HG03139 (cell line): ENCODE measurements around the gene ZBTB43.

ENCODE experiments used
- ATAC-seq: cut with Tn5 transposase; IDR thresholded peaks from one replicate; pipeline ENCODE4 v1.9.1; 2021; ENCODE audit not compliant: unreplicated experiment

The ZBTB43 gene

DNA sequence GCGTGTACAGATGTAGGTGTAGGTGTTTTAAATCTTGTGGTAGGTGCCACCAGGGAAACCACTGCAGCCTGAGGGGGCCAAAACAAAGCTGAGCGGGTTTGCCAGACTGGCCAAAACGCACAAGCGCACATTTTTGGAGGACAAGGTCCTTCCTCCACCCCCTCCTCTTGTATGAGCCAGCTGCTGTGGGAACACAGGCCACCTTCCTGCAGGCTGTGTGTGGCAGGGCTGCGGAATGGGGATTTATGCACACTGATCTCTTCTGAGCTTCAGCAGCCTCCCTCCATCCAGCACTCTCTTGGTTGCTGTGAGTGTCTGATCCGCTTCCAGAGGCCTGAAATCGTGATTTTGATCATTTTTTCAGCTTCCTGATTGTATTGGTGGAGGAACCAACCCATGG is 22.4 kb downstream of the ZBTB43 start:
- ATAC-seq = no peak

DNA sequence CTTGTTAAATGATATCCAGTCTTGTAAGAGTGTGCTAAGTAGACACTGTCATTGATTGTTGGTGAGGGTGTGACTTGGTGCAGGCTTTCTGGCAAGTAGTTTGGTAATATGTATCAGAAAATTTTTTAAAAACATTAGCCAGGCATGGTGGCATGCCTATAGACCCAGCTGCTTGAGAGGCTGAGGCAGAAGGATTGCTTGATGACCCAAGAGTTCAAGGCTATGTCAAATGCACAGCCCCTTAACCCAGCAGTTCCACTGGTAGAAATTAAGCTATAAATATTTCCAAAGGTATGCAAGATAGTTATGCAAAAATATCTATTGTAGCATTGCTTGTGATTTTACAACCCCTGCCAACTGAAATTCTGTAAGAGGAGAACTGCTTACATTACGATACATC is 24.2 kb downstream of the ZBTB43 start:
- ATAC-seq = no peak

- ATAC-seq = no peak
Measured at GRCh38 chr9:126830827-126831226, 26.0 kb downstream of the ZBTB43 start.

- ATAC-seq = no peak
Measured at GRCh38 chr9:126832440-126832839, 27.6 kb downstream of the ZBTB43 start.

DNA sequence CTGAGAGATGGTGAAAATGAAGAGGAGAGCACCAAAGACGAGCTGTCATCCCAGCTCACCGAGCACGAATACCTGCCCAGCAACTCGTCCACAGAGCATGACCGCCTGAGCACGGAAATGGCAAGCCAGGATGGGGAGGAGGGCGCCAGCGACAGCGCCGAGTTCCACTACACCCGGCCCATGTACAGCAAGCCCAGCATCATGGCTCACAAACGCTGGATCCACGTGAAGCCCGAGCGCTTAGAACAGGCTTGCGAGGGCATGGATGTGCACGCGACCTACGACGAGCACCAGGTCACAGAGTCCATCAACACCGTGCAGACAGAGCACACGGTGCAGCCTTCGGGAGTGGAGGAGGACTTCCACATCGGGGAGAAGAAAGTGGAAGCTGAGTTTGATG is 28.2 kb downstream of the ZBTB43 start:
- no peak for ATAC-seq

DNA sequence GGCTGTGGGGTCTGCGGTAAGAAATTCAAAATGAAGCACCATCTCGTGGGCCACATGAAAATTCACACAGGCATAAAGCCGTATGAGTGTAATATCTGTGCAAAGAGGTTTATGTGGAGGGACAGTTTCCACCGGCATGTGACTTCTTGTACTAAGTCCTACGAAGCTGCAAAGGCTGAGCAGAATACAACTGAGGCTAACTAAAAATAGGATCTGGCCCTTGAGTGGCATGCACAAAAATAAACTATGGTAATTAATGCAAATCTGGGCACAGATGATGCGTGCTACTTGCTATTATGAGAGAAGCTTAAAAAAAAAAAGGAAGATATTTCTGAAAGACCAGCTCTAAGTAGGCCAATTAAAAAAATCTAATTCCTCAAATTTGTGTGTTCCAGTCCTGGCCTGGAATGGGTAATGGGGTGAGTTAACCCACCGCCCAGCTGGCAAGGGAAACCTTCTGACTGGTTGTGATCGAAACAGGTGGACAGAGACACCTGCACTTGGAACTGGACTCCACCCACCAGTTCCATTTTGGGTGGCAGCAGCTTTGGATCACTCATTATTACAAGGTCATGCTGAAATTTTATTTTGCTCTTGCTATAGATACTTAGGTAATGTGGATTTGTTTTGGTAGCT is 29.0 kb downstream of the ZBTB43 start:
- ATAC-seq = no peak

- ATAC-seq = no peak
Measured at GRCh38 chr9:126834672-126835071, 29.8 kb downstream of the ZBTB43 start.

GRCh38 chr9:126836216-126836615 is 31.4 kb downstream of the ZBTB43 start:
- no peak for ATAC-seq

DNA sequence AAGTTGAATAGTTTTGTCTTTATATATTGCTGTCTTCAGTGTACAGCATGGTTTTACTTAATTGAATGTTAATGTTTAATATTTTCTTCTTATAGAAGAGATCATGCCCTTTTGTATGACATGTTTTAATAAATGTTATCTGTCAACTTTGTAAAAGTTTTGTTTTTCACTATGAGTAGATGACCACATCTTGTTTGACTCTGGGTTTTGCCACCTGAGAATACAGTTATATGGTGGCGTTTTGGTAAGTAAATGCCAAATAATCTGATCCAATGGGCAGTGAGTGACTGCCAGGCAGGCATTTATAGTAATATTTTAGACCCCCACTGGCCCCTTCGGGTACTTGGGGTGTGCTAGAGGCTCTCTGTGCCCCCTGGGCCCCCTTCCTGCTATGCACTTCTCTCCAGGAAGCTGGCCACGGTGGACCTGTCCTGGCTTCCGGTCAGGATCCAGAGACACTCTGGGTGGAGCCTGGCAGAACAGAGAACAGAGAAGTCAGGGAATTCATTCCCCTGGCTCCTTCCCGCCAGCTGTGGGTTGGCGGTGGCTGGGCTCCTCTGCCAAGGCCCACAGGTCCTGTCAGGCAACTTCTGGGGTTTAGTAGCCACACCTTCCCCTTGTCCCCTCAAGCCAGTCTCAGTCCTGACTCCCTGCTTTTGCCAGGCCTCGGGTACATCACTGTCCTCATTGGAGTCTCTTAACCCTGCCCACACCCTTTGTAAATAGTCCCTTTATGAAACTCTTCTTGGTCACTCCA is 33.4 kb downstream of the ZBTB43 start:
- ATAC-seq = no peak

- no peak for ATAC-seq
Measured at GRCh38 chr9:126838895-126839294, 34.1 kb downstream of the ZBTB43 start.

- no peak for ATAC-seq
Measured at GRCh38 chr9:126839301-126839700, 34.5 kb downstream of the ZBTB43 start.

DNA sequence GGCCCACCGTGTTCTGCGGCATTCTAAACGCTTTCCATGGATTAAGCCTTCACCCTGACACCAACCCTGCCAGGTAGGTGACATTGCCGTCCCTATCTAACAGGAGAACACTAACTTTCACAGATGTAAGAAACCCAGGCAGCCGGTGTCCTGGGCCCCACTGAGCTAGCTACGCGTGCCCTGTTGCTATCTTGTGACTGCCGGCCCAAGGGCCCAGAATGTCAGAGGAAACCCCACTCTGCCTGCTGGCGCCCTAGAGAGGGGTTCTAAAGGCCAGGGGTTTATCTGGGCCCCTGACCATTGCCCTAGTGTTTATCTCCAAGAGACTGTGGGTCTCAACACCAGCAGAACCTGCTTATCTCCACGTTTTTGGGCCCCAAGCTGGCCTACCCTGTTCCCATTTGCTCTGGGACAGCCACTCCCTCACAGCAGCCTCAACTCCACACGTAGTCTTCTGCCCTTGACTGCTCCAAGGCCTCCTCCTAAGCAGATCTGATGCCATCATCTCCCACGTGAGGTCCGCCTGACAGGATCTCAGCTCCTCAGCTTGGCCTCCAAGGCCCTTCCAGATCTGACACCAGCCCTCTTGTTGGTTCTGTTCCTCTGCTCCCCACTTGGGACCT is 37.5 kb downstream of the ZBTB43 start:
- ATAC-seq = no peak

- ATAC-seq = no peak
Measured at GRCh38 chr9:126842977-126843799, 38.3 kb downstream of the ZBTB43 start.

DNA sequence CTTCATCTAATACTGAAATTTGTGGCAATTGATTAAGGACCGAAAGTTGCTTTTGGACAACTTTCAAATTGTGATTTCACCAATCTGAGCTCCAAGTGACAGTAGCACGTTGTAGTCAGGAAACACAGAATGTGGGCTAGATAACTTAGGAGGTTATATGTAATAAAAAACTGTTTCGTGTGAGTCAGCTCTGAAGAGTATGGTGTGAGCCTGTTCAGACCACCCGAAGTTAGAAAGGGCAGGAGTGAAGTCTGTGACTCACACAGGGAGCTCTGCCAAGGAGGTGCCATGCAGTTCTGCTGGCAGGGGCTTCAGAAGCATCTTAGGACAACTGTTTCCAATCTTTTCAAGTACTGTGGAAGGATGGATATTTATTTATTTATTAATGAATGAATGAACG is 39.2 kb downstream of the ZBTB43 start:
- no peak for ATAC-seq

- no peak for ATAC-seq
Measured at GRCh38 chr9:126847051-126847450, 42.2 kb downstream of the ZBTB43 start.

DNA sequence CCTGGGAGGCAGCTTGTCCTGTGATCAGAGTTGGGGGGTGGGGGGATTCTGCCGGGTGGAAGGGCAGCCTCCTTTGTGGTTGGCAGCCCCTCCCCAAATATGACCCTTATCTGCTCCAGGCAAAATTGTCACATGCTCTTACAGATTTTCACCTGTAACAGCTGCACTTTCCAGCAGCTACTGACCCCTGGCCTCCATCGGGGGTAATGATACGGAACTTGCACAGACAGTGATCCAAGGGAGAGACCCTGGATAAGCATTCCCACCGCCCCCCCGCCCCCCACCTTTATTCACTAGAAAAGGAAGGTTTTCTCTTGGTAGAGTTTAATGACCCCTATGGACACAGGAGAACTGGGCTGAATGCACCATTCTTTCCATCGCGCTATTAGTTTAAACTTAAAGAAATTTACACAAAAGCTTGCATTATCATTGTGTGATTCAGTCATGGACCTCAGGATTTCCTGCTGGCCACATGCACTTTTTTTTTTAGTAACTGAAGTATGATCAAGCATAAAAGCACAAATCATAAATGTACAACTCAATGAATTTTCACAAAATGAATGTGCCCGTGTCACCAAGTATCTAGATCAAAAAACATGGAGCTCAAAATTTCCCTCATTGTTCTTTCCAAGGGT is 44.9 kb downstream of the ZBTB43 start:
- ATAC-seq = no peak

- no peak for ATAC-seq
Measured at GRCh38 chr9:126851286-126851880, 46.5 kb downstream of the ZBTB43 start.

- ATAC-seq = no peak
Measured at GRCh38 chr9:126852086-126852688, 47.3 kb downstream of the ZBTB43 start.

DNA sequence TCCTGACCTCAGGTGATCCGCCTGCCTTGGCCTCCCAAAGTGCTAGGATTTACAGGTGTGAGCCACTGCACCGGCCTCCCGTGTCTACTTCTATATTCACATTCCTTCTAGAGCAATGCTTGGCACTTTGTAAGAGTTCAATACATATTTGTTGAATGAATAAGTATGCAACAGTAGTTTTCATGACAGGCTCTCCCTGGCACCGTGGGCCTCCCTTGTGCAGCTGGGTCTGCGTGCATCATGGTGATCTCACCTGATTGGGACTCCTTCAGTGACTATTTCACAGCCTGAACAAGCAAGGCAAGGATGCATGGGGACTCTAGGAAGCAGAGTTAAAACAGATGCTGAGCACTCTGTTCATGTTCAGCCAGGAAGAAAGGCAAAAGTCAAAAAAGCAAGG is 48.8 kb downstream of the ZBTB43 start:
- ATAC-seq = no peak

- no peak for ATAC-seq
Measured at GRCh38 chr9:126854734-126855133, 49.9 kb downstream of the ZBTB43 start.
